NCI-H1105 treated with DMSO at 0.1 percent for 48 hours (cell line): ENCODE data around the gene R3HDM2.
"Not testable (repeated sequence)": the region's sequence is repeated elsewhere in the genome, so short reads cannot be mapped to it uniquely, and the experiment has no call there.

Source experiments
- DNase-seq: peaks from one replicate; lab custom pipeline; 2025; lab: John Stamatoyannopoulos, UW

R3HDM2 gene

DNA sequence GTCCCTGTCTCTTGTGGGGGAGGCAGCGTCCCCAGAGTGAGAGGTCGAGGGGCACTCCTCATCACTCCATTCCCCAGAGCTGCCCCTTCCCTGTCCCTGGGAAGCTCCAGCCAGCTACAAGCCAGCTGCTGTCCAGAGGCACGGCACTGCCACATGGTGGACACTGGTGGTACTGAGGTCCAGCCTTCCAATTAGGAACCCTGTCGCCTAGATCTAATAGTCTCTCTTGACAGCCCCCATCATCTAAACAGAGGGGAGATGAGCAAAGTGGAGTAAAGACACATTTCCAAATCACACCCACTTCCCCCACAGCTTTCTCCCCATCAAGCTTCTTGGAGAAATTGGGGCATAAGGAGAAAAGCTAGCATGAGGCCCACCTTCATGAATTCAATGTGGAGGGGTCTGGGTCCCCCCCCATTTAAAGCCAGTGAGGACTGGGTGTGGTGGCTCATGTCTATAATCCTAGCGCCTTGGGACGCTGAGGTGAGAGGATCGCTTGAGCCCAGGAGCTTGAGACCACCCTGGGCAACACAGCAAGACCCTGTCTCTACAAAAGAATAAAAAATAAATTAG, 22.2 kb upstream of the R3HDM2 start:
- peak; percentile 39 for DNase-seq

DNA sequence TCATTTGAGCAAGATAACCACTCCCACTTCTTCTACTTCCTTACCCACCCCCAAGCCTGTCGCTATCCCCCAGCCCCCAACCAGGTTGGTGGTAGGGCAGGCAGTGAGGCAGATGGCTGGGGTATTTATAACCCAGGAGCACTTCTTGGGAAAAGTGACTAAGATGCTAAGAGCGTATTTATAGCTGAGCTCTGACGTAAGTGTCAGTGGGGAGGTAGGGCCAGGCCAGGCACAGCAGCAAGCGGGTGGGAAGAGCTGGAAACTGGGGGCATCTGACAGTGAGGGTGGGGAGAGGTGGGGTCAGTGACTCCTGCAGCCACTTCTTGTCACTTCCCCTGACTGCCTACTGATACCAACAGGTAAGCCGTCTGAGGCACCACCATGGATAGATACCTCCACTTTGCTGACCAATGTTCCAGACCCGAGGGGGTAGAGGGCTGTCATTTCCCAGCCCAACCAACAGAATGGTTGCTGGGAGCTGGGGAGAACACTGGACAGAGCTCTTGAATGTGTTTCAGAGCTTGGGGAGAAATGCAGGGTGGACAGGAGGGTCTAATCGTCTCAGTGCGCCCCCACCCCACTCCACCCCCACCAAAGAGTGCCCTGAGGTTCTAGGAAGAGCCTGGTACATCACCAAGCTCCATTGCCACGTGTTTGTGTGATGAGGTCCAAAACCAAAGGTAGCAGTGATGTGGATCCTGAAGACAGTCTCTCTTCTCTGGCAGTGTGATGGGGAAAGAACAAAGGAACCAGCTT, 21.5 kb upstream of the R3HDM2 start:
- no peak for DNase-seq

DNA sequence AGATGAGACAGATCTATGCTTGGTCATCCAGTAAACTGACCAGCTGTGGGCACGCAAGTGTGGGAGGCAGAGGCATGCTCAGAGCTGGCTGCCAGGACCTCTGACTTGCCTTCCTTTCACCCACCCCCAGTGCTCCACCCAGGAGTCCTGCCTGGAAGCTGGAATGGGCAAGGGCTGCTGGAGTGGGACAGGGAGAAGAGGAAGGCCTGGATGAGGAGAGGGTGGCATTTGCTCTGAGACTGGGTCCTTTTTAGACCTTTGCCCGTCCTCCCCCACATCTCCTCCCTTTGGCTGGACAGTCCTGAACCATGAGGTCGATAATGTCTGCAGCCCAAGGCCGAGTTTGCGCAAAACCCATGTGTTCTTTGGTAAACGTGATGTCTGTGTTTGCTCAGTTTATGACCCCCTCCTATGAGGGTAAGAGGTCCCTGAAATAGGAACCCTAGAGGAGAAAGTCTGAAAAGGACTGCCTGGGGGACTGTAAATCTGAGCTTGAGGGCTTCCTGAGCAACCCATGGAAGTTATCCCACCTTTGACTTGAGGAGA, 20.5 kb upstream of the R3HDM2 start:
- DNase-seq, result no peak

DNA sequence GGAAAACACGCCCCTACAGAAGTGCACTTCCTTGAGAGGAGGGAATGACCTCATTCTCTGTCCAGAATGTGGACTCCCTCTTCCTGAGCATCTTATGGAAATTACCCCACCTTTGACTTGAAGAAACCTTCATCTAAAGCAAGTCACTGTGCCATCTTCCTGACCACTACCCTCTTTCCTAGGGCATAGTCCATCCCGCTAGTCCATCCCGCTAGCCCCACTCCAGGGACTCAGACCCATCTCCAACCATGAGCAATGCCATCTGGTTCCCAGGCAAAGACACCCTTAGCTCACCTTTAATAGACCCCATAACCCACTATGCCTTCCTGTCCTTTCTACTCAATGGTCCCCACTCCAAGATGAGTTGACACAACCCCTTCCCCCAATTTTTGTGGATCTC, 19.2 kb upstream of the R3HDM2 start:
- DNase-seq, result no peak

DNA sequence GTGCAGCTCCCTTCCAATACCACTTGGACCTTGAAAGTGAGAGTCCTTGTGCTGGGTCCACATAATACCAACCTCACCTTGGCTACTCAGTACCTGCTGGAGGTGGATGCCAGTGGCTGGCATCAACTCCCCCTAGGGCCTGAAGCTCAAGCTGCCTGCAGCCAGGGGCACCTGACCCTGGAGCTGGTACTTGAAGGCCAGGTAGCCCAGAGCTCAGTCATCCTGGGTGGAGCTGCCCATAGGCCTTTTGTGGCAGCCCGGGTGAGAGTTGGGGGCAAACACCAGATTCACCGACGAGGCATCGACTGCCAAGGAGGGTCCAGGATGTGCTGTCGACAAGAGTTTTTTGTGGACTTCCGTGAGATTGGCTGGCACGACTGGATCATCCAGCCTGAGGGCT, 18.5 kb upstream of the R3HDM2 start:
- DNase-seq, result no peak

DNA sequence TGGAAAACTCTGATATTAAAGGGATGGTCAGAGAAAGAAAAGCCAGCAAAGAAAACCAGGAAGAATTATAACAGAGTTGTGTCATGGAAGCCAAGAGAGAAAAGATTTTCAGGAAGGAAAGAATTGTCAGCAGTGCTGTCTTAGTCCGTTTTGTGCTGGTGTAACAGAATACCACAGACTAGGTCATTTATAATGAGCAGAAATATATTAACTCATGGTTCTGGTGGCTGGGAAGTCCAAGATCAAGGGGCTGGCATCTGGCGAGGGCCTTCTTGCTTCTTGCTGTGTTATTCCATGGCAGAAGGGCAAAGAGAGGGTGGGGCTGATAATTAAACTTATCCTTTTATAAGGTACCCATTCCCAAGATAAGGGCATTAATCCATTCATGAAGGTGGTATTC, 17.8 kb upstream of the R3HDM2 start:
- DNase-seq, result no peak

DNA sequence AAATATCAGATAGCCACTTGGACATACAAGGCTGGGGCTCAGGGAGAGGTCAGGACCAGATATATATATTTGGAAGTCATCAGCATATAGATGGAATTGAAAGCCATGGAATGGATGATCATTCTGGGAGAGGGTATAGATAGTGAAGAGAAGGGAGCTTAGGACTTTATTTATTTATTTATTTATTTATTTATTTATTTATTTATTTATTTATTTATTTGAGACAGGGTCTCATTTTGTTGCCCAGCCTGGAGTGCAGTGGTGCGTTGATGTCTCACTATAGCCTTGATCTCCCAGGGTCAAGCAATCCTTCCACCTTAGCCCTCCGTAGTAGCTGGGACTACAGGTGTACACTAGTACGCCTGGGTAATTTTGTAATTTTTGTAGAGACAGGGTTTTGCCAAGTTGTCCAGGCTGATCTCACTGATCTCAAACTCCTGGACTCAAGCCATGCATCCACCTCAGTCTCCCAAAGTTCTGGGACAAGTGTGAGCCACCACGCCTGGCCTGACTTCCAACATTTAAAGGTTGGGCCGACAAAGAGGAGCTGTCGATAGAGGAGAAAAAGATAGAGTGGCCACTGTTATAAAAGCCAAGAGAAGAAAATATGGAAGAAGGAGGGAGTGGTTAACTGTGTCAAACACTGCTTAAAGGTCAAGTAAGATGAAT, 15.6 kb upstream of the R3HDM2 start:
- no peak for DNase-seq

DNA sequence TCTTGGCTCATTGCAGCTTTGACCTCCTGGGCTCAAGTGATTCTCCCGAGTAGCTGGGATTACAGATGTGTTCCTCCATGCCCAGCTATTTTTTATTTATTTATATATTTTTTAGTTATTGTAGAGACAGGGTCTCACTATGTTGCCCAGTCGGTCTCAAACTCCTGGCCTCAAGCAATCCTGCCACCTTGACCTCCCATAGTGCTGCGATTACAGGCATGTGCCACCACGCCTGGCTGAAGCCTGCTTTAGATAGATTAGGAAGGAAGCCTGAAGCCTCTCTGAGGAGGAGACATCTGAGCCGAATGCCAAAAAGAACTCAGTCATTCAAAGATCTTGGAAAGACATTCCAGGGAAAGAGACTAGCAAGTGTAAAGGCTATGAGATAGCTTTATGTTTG, 13.9 kb upstream of the R3HDM2 start:
- DNase-seq, result no peak

DNA sequence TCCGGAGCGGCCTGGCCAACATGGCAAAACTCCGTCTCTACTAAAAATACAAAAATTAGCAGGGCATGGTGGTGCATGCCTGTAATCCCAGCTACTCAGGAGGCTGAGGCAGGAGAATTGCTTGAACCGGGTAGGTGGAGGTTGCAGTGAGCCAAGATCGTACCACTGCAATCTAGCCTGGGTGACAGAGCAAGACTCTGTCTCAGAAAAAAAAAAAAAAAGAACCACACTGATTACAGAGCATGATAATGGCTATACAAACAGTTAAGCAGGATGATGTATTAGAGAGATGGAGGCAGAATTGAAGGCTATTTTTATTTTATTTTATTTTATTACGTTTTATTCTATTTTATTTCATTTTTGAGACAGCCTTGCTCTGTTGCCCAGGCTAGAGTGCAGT, 13.5 kb upstream of the R3HDM2 start:
- DNase-seq, result not testable (repeated sequence)

DNA sequence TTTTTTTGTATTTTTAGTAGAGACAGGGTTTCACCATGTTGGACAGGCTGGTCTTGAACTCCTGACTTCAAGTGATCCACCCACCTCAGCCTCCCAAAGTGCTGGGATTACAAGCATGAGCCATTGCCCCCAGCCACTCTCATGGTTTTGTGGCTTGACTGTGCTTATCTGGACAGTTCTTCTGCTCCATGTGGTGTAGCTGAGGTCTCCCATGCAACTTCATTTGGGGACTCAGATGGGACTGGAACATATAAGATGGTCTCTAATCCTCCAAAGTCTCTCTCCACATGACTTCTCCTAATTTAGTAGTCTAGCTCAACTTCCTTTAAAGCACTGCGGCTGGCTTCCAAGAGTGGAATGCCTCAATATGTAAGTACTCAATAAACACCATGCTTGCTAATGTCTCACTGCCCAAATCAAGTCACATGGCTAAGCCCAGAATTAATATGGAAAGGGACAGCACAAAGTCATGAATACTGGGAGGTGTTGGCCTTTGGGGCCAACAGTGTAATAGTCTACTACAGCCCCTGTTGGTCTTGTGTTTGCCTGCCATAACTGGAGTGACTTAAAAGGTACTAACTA, 11.1 kb upstream of the R3HDM2 start:
- DNase-seq, result no peak

DNA sequence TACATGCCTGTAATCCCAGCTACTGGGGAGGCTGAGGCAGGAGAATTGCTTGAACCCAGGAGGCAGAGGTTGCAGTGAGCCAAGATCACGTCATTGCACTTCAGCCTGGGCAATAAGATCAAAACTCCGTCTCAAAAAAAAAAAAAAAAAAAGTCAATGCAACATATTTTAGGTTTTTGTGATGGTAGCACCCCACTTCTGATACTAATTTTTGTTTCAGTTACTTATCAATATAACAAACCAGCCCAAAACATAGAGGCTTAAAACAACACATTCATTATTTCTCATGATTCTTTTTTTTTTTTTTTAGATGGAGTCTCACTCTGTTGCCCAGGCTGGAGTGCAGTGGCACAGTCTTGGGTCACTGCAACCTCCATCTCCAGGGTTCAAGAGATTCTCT, 10.6 kb upstream of the R3HDM2 start:
- DNase-seq, result not testable (repeated sequence)

DNA sequence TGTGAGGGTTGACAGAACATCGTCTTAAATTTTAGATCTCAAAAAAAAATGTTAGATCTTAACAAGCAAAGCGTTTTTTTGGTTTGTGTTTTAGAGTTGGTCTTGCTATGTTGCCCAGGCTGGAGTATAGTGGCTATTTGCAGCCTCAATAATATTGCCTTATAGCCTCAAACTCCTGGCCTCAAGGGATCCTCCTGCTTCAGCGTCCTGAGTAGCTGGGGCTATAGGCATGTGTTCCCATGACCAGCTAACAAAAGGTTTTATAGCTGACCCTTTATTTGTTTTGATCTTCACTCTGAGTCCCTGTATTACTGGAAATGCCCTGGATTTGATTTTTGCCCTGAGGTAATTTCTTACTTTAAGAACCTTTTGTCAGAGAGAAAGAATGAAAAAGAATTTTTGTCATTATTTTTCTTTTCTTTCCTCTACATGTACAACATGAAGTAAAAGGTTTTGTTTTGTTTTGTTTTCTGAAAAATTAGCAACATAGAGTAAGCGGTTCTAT, 9.0 kb upstream of the R3HDM2 start:
- DNase-seq, result no peak

DNA sequence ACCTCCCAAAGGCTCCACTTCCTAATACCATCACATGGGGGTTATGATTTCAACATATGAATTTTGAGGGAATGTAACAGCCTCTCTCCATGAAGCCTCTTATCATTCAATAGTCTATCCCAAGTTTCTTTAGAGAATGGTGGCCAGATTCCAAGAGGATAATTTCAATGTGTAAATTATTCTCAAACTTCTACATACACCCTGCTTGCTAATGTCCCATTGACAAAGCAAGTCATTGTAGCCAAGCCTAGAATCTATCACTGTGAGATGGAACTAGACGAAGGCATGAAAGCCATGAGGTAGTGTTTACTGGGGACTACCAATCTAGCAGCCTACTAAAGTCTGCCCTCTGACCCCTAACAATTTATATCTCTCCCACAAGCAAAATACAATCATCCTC, 7.6 kb upstream of the R3HDM2 start:
- no peak for DNase-seq

DNA sequence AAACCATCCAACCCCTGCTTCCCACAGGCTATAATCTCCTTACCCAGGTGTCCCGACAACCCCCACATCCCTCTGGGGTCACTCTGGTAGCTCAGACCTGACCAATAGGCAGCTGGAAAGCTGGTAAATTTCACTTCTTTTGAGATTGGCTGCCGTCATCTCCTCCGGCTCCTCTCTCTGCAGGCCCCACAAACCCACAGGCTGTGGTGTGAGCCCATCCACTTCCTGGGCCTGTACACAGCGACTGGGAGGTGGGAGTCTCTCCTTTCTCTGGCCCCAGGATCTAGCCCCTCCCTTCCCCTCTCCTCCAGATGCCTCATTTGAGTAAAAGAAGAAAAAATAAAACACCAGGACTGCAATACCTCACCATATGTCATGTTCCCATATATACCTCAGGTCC, 4.5 kb upstream of the R3HDM2 start:
- DNase-seq, result no peak

DNA sequence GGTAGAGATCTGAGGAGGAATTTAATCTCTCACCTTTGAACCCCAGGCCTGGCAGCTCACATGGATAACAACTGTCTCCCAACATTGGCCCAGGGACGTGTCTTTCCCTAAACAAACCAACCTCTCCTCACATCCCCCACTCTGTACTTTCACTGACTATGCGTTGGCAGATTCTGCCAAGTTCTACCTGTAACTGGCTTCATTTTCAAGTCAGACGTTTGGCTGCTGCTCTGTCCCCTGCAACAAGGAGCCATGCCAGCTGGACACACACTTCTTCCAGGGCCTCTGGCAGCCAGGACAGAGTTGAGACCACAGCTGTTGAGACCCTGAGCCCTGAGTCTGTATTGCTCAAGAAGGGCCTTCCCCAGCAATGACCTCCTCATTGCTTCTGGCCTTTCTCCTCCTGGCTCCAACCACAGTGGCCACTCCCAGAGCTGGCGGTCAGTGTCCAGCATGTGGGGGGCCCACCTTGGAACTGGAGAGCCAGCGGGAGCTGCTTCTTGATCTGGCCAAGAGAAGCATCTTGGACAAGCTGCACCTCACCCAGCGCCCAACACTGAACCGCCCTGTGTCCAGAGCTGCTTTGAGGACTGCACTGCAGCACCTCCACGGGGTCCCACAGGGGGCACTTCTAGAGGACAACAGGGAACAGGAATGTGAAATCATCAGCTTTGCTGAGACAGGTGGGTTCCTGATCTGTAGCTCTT, 3.8 kb upstream of the R3HDM2 start, which contains the start of gene INHBC:
Gene INHBC, plus strand, starts transcription at position 268 of the 707 bp plus-strand sequence. Its CDS starts 103 bp downstream, at position 371.
- DNase-seq, result no peak

DNA sequence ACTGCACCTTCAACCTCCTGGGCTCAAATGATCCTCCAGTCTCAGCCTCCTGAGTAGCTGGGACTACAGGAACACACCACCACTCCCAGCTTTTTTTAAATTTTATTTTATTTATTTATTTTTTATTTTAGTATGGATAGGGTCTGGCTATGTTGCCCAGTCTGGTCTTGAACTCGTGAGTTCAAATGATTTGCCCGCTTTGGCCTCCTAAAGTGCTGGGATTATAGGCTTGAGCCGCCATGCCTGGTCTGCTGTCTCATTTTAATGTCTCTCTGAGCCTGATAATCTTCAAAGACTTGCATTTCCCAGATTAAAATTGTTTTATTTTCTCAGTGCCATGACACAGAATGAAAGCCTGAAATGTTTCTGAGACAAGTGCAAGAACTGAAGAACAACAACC, 2.5 kb upstream of the R3HDM2 start:
- no peak for DNase-seq

DNA sequence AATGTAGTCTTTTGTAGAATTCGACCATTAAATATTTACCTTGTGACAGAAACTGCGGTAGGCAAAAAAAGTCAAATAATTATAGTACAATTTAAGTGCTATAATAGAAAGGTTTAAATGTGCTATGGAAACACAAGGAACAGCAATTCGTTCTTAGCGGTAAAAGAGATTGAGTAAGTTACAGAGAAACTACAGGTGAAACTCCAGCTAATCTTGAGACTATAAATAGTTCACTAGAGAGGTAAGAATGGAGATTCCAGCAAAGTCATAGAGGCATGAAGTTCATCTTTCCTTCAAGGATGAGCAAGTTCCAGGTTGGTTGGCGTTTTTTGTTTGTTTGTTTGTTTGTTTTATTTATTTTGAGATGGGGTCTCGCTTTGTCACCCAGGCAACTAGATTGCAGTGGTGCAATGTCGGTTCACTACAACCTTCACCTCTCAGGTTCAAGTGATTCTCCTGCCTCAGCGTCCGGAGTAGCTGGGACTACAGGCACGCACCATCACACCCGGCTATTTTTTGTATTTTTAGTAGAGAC, 878 bp upstream of the R3HDM2 start:
- no peak for DNase-seq

DNA sequence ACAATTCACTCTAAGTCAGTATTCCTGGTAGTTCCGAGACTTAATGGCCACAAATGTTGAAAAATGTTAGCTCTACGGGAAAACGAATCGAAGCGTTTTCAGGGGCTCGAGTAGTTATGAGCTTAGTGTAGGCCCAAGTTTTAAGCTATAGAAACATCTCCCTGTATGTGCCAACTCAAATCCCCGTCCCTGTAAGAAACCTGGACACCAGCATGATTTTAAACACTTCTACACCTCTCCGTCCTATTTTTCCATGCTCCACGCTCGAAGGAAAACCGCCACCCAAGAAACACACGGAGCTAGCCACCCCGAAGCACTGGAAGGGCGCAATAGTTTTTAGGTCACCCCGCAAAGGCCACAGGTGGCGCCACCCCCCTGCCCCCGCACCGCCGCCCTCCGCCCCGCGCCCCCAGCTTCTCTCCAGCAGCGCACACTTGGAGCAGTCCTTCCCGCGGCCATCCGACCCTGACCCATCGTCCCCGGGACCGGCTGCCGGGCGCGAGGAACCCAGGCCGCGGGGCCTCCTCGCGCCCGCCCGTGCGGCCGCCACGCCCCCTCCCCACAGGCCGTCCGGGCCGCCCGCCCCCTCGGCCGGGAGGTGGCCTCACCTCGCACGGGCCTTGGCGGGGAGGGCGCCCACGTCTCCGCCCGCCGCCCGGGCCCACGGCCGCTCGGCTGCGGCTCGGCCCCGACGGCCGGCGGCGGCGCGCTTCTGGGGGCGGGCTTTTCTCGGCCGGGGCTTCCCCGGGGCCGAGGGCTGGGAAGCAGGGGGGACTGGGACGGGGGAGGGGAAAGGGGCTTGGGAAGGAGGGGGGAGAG, 522 bp downstream of the R3HDM2 start:
- DNase-seq, result no peak

DNA sequence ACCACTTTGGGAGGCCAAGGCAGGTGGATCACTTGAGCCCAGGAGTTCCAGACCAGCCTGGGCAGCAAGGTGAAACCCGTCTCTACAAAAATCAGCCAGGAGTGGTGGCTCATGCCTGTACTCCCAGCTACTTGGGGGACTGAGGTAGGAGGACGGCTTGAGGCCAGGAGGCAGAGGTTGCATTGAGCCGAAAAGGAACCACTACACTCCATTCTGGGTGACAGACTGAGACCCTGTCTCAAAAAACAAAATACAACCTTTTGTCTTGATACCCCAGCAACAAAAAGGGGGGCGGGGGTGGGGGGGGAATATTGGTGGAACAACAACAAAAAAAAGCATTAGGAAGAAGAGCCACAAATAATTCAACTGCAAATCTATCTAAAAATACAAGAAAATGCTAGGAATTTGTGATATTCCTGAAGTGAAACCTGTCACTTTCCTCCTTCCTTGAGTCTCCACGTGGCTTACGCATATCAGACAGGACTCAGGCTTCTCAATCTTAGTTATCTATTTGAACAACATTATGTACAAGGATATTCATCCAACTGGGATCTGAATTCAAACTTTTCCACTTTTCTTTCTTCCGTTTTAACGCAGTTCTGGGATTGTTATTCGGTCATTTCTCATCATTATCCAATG, 1.3 kb downstream of the R3HDM2 start:
- DNase-seq, result no peak

DNA sequence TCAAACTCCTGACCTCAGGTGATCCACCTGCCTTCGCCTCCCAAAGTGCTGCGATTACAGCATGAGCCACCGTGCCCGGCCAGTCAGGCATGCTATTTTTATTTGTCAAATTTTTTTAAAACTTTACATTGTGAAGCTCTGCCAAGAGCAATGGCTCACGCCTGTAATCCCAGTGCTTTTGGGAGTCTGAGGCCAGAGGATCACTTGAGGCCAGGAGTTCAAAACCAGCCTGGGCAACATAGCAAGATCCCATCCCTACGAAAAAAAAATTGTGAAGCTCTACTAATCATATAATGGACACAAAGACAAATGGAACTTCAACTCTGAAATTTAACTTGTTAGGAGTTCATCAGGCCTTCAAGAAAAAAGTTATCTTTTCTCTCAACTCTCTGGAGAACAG, 1.9 kb downstream of the R3HDM2 start:
- no peak for DNase-seq
